ENCODE measurements around the gene MDN1. TPM values are rescaled to one million over a fixed set of nuclear protein-coding genes. Genes with fewer than 3 reads are reported as not detected.

MDN1 gene, protein sequence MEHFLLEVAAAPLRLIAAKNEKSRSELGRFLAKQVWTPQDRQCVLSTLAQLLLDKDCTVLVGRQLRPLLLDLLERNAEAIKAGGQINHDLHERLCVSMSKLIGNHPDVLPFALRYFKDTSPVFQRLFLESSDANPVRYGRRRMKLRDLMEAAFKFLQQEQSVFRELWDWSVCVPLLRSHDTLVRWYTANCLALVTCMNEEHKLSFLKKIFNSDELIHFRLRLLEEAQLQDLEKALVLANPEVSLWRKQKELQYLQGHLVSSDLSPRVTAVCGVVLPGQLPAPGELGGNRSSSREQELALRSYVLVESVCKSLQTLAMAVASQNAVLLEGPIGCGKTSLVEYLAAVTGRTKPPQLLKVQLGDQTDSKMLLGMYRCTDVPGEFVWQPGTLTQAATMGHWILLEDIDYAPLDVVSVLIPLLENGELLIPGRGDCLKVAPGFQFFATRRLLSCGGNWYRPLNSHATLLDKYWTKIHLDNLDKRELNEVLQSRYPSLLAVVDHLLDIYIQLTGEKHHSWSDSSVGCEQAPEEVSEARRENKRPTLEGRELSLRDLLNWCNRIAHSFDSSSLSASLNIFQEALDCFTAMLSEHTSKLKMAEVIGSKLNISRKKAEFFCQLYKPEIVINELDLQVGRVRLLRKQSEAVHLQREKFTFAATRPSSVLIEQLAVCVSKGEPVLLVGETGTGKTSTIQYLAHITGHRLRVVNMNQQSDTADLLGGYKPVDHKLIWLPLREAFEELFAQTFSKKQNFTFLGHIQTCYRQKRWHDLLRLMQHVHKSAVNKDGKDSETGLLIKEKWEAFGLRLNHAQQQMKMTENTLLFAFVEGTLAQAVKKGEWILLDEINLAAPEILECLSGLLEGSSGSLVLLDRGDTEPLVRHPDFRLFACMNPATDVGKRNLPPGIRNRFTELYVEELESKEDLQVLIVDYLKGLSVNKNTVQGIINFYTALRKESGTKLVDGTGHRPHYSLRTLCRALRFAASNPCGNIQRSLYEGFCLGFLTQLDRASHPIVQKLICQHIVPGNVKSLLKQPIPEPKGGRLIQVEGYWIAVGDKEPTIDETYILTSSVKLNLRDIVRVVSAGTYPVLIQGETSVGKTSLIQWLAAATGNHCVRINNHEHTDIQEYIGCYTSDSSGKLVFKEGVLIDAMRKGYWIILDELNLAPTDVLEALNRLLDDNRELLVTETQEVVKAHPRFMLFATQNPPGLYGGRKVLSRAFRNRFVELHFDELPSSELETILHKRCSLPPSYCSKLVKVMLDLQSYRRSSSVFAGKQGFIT (N-terminal part only)
- total RNA-seq (2021; ENCODE audit: unreplicated experiment) (53.6 TPM), Bru-seq, nascent RNA (percentile 87 among the genes with signal in this experiment), BruChase-seq, experiment 1, labeled RNA remaining after a 6-hour chase (percentile 91 among the genes with signal in this experiment), BruChase-seq, experiment 2, labeled RNA remaining after a 2-hour chase (percentile 89 among the genes with signal in this experiment)
- 16.8 and 19.6 TPM in 2 replicates for polyA plus RNA-seq (2012)
- long read RNA-seq, partial matches to known transcripts: 31 of 33 reads
- long read RNA-seq, other reads (novel, unspliced or antisense): 2 of 33 reads

DNA sequence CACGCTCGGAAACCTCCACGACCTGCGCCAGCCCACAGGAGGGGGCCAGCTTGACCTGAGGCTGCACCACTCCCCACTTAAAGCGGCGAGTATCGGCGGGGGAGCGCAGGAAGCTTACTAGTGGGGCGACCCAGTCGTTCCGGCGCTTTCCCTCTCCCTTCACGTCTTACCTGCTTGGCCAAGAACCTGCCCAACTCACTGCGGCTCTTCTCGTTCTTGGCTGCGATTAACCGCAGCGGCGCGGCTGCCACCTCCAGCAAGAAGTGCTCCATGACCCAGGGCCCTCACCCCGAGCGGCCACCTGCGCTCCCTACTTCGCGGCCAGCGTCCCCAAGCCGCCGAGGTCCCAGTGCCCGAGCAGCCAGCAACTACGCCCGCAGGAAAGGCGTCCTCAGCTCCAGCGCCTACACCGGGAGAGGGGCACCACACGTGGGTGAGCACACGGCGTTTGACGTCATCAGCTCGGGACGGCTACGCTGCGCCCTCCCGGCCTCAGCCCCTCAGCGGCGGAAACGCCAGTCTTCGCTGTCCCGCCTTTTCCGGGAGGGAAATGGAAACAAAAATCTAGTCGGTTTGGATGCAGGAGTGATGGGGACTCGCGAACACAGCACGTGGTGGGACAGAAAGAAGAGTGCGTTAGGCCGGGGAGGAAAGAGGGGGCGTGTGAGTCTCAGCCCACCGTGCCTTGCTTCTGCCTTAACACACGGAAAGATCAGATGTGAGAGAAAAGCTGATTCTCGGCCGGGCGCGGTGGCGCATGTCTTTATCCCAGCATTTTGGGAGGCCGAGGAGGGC is at the start of gene MDN1:
Gene MDN1, minus strand, starts transcription at position 459 of the 795 bp plus-strand sequence. Its CDS starts 187 bp downstream, at position 272.
- Histone ChIP-seq H3K79me2 (ENCODE audit: insufficient read depth, low read length) (peaks cover 52% of the 10 kb centered on the region), H3K4me3 (replicated peaks in 1 of 2; ENCODE audit: low read depth in 1 of 2, low read length in 2 of 2) (peak within 1 kb of the TSS; percentile 88 to 97), H4K20me1 (ENCODE audit: insufficient read depth) (peaks cover 9% of the 10 kb centered on the region; the same call in 1 of the 2 replicates), H3K36me3 (ENCODE audit: control insufficient read depth in 1 of 2, insufficient read depth in 2 of 2, low read length in 2 of 2) (no peaks in the 10 kb centered on the region; a peak in 1 of 4 replicates), H3K27ac (ENCODE audit: low read depth, low read length) (peak within 1 kb of the TSS; percentile 85), H3K4me2 (ENCODE audit: low read length) (peak within 1 kb of the TSS; percentile 85), H2AFZ (ENCODE audit: low read depth, low read length, poor library complexity, severe bottlenecking) (peak within 1 kb of the TSS; percentile 15), H3K9ac (ENCODE audit: low read length) (peak within 1 kb of the TSS; percentile 99), H3K4me1 (ENCODE audit: control insufficient read depth in 1 of 2, insufficient read depth in 2 of 2, low read length in 2 of 2) (peaks cover 5 to 25% of the 10 kb centered on the region in 2 experiments; a peak in 3 of 4 replicates), H3K9me3 (ENCODE audit: control insufficient read depth in 1 of 2, insufficient read depth in 1 of 2, low read depth in 1 of 2, low read length in 2 of 2) (no peaks in the 10 kb centered on the region), H3K27me3 (ENCODE audit: insufficient read depth, low read length) (no peaks in the 10 kb centered on the region), H3K9me2 (ENCODE audit: insufficient read depth) (no peaks in the 10 kb centered on the region)
- ChIA-PET RAD21 (ENCODE audit: low non-redundant PET in 1 of 2, low total read pairs in 2 of 2, uncharacterized antibody in 2 of 2, unreplicated experiment in 2 of 2) (no interaction called here), POLR2A (interaction anchor here (1.3 to 1.6 kb wide), 2 partner anchors 10 to 11 kb away, joined by 3 to 13 read pairs; partner anchors contain the start of gene CASP8AP2), CTCF (interaction anchor here (1.8 kb wide), 1 partner anchor 10 kb away, joined by 5 read pairs; the partner anchor contains the start of gene CASP8AP2)
- ATAC-seq (peak; percentile 96), DNase-seq (ENCODE audit: low read depth, low spot score) (peak; percentile 88)
- TSS peak; percentile 59 for BruUV-seq (replicated peaks)
- intact Hi-C loops (cut with micrococcal nuclease): no loop called here
- TF ChIP-seq SP1 (IDR thresholded peaks at IDR 0.05; ENCODE audit: low read depth): peak; percentile 71
- peak; percentile 88 for TF ChIP-seq POLR2AphosphoS5 (IDR thresholded peaks at IDR 0.05; ENCODE audit: low read depth, low read length)
- peak; percentile 86 for TF ChIP-seq SRF (IDR thresholded peaks at IDR 0.05; ENCODE audit: low read depth)
- no peak; the same call in 1 of the 2 replicates for TF ChIP-seq ELF1 (IDR thresholded peaks at IDR 0.05; ENCODE audit: borderline replicate concordance, low read depth)
- TF ChIP-seq, protein P1, sequence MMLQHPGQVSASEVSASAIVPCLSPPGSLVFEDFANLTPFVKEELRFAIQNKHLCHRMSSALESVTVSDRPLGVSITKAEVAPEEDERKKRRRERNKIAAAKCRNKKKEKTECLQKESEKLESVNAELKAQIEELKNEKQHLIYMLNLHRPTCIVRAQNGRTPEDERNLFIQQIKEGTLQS (IDR thresholded peaks at IDR 0.05): no peak
- TF ChIP-seq, protein P2, sequence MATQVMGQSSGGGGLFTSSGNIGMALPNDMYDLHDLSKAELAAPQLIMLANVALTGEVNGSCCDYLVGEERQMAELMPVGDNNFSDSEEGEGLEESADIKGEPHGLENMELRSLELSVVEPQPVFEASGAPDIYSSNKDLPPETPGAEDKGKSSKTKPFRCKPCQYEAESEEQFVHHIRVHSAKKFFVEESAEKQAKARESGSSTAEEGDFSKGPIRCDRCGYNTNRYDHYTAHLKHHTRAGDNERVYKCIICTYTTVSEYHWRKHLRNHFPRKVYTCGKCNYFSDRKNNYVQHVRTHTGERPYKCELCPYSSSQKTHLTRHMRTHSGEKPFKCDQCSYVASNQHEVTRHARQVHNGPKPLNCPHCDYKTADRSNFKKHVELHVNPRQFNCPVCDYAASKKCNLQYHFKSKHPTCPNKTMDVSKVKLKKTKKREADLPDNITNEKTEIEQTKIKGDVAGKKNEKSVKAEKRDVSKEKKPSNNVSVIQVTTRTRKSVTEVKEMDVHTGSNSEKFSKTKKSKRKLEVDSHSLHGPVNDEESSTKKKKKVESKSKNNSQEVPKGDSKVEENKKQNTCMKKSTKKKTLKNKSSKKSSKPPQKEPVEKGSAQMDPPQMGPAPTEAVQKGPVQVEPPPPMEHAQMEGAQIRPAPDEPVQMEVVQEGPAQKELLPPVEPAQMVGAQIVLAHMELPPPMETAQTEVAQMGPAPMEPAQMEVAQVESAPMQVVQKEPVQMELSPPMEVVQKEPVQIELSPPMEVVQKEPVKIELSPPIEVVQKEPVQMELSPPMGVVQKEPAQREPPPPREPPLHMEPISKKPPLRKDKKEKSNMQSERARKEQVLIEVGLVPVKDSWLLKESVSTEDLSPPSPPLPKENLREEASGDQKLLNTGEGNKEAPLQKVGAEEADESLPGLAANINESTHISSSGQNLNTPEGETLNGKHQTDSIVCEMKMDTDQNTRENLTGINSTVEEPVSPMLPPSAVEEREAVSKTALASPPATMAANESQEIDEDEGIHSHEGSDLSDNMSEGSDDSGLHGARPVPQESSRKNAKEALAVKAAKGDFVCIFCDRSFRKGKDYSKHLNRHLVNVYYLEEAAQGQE (IDR thresholded peaks at IDR 0.05; ENCODE audit: low read depth): no peak
- no peak for TF ChIP-seq JUND (IDR thresholded peaks at IDR 0.05)
- TF ChIP-seq, protein P3, sequence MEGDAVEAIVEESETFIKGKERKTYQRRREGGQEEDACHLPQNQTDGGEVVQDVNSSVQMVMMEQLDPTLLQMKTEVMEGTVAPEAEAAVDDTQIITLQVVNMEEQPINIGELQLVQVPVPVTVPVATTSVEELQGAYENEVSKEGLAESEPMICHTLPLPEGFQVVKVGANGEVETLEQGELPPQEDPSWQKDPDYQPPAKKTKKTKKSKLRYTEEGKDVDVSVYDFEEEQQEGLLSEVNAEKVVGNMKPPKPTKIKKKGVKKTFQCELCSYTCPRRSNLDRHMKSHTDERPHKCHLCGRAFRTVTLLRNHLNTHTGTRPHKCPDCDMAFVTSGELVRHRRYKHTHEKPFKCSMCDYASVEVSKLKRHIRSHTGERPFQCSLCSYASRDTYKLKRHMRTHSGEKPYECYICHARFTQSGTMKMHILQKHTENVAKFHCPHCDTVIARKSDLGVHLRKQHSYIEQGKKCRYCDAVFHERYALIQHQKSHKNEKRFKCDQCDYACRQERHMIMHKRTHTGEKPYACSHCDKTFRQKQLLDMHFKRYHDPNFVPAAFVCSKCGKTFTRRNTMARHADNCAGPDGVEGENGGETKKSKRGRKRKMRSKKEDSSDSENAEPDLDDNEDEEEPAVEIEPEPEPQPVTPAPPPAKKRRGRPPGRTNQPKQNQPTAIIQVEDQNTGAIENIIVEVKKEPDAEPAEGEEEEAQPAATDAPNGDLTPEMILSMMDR (IDR thresholded peaks at IDR 0.05 in 2 of 3, conservative IDR thresholded peaks at IDR 0.05 in 1 of 3; ENCODE audit: borderline replicate concordance in 1 of 3, insufficient read depth in 1 of 3, low read depth in 2 of 3, low read length in 2 of 3): no peak
- no peak for TF ChIP-seq CEBPB (IDR thresholded peaks at IDR 0.05; ENCODE audit: low read depth)
- peak; percentile 72; the same call in 1 of the 2 replicates for TF ChIP-seq CBX3 (IDR thresholded peaks at IDR 0.05; ENCODE audit: low read depth)
- TF ChIP-seq TCF7L2 (IDR thresholded peaks at IDR 0.05; ENCODE audit: borderline replicate concordance, extremely low read depth, insufficient read depth, insufficient read length): peak; percentile 18
- peak; percentile 21; the same call in 1 of the 2 replicates for TF ChIP-seq ZFX (IDR thresholded peaks at IDR 0.05)
- no peak for TF ChIP-seq EGR1 (IDR thresholded peaks at IDR 0.05; ENCODE audit: low read depth)
- no peak for TF ChIP-seq ZNF274 (IDR thresholded peaks at IDR 0.05; ENCODE audit: low read depth, low read length)
